ENCODE data around the gene ZFHX3. TPM values are rescaled to one million over a fixed set of nuclear protein-coding genes. Genes with fewer than 3 reads are reported as not detected.

Gene ZFHX3
- total RNA-seq, 1 experiment from 2014 or later, result 1.5 TPM

DNA sequence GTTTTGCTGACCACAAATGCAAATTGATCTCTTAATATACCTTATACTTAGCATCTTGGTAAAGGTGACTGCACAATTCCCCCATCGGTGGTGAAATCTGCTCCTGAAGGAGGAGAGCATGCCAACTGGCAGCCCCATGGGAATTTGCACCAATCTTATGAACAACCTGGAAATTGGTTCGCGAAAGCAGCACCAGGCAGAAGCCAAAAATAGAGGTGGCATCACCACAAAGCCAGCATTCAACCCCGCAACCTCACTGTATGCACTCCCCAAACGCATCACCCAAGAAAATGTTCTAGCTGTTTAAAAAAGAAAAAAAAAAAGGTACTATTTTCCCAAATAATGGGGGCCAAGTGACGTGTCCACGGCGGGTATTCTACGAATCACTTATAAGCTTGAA, 213.4 kb downstream of the ZFHX3 start:
- no peaks in the 10 kb centered on the region for H3K9me3 Mint-ChIP-seq
- no peak overlapping the region for H3K9ac ChIP-seq (ENCODE audit: extremely low read depth, insufficient read length, low read length)

More for the DNA sequence above, 213.4 kb downstream of the ZFHX3 start:
- Histone ChIP-seq H4K91ac (ENCODE audit: insufficient read length, low read depth, low read length) (no peak overlapping the region), H4K5ac (ENCODE audit: insufficient read length, low read depth, low read length) (no peak overlapping the region), H2BK15ac (ENCODE audit: low read depth, low read length) (no peak overlapping the region), H2AFZ (ENCODE audit: low read length) (no peak overlapping the region), H2BK20ac (ENCODE audit: low read depth, low read length, poor library complexity, severe bottlenecking) (no peak overlapping the region), H2AK5ac (ENCODE audit: insufficient read length, low read length) (no peak overlapping the region), H3K9me3 (ENCODE audit: control insufficient read depth, low read depth, low read length) (no peaks in the 10 kb centered on the region), H3K4me2 (ENCODE audit: insufficient read depth, insufficient read length, low read length) (no peak overlapping the region), H3K23ac (ENCODE audit: insufficient read length, low read depth, low read length) (no peak overlapping the region), H3K23me2 (ENCODE audit: insufficient read length, low read depth, low read length, poor library complexity, severe bottlenecking) (no peaks in the 10 kb centered on the region), H3K27ac (ENCODE audit: insufficient read length, low read depth, low read length) (no peak overlapping the region), H3K14ac (ENCODE audit: insufficient read depth, low read length) (no peak overlapping the region), H2BK12ac (ENCODE audit: insufficient read length, low read depth, low read length) (no peak overlapping the region), H2BK120ac (ENCODE audit: low read depth, low read length, poor library complexity, severe bottlenecking) (no peak overlapping the region), H3K18ac (ENCODE audit: insufficient read length, low read depth, low read length) (no peak overlapping the region), H3K79me1 (ENCODE audit: insufficient read depth, low read depth, low read length, poor library complexity, severe bottlenecking) (no peaks in the 10 kb centered on the region), H2BK5ac (ENCODE audit: insufficient read length, low read length) (no peak overlapping the region), H3K27me3 (ENCODE audit: insufficient read depth, low read length) (no peaks in the 10 kb centered on the region), H4K20me1 (ENCODE audit: control insufficient read depth, insufficient read depth, insufficient read length) (no peaks in the 10 kb centered on the region), H3K56ac (ENCODE audit: insufficient read length, low read depth, low read length) (no peak overlapping the region), H4K8ac (replicated peaks; ENCODE audit: insufficient read length, low read depth, low read length) (no peak overlapping the region), H3K4me1 (ENCODE audit: insufficient read depth, low read length) (no peaks in the 10 kb centered on the region), H3K4ac (ENCODE audit: low read depth, low read length) (no peak overlapping the region), H3K79me2 (ENCODE audit: insufficient read depth, low read length) (no peaks in the 10 kb centered on the region), H3T11ph (ENCODE audit: low read length) (no peak overlapping the region)
- Mint-ChIP-seq H3K4me3 (no peak overlapping the region), H3K27me3 (ENCODE audit: low read depth) (peaks cover 2% of the 10 kb centered on the region), H3K4me1 (peaks cover 16 to 19% of the 10 kb centered on the region in 2 experiments), H3K27ac (peak overlapping the region in 1 of 3 experiments; percentile 69; a peak in 1 of 7 replicates), H3K36me3 (ENCODE audit: insufficient read depth in 1 of 3, low read depth in 3 of 3) (no peaks in the 10 kb centered on the region)
- no peak for DNase-seq
- TF ChIP-seq, protein P1, sequence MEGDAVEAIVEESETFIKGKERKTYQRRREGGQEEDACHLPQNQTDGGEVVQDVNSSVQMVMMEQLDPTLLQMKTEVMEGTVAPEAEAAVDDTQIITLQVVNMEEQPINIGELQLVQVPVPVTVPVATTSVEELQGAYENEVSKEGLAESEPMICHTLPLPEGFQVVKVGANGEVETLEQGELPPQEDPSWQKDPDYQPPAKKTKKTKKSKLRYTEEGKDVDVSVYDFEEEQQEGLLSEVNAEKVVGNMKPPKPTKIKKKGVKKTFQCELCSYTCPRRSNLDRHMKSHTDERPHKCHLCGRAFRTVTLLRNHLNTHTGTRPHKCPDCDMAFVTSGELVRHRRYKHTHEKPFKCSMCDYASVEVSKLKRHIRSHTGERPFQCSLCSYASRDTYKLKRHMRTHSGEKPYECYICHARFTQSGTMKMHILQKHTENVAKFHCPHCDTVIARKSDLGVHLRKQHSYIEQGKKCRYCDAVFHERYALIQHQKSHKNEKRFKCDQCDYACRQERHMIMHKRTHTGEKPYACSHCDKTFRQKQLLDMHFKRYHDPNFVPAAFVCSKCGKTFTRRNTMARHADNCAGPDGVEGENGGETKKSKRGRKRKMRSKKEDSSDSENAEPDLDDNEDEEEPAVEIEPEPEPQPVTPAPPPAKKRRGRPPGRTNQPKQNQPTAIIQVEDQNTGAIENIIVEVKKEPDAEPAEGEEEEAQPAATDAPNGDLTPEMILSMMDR (conservative IDR thresholded peaks at IDR 0.05), result no peak
- no CpG with 5 or more reads among the region's 9 CpGs for WGBS (ENCODE audit: extremely low coverage, insufficient read length, low lambda C conversion rate)

All from H9 (cell line).